A673 (cell line): ENCODE data around the gene FOXN3. TPM values are rescaled to one million over a fixed set of nuclear protein-coding genes. Genes with fewer than 3 reads are reported as not detected.

Experiments
- BruUV-seq: library from RNA; stranded (reverse); fragments of 400-500 nt; replicated peaks from 2 replicates; lab custom pipeline; 2021; lab: Mats Ljungman, UMichigan
- CTCF ChIA-PET: fragments of 300-600 bp; sonication (Branson Sonifier 250); formaldehyde crosslinking; loops from one replicate; lab custom pipeline; 2022; ENCODE audit warnings: antibody characterized with exemption; lab: Charles Lee
- POLR2A ChIA-PET: fragments of 300-600 bp; sonication (Branson Sonifier 250); formaldehyde crosslinking; loops from one replicate; lab custom pipeline; 2022; ENCODE audit warnings: antibody characterized with exemption; ENCODE audit not compliant: low non-redundant PET; lab: Charles Lee
- DNase-seq: peaks from one replicate; pipeline ENCODE4 v3.0.0-alpha.2; 2015; ENCODE audit warnings: low spot score
- H3K27ac ChIP-seq: fragments of 200-600 bp; sonication (generic); 2 replicates; pipeline ENCODE4 v1.5.1; 2016; ENCODE audit warnings: mixed run types, low read depth, mild to moderate bottlenecking, mixed read lengths, antibody characterized with exemption, low read length; ENCODE audit not compliant: poor library complexity, severe bottlenecking
- H3K27me3 ChIP-seq: fragments of 200-600 bp; sonication (generic); replicated peaks from 2 replicates; pipeline ENCODE4 v1.6.1; 2017; ENCODE audit warnings: mixed run types, low read depth, mild to moderate bottlenecking, mixed read lengths, antibody characterized with exemption, low read length; ENCODE audit not compliant: insufficient read depth, poor library complexity
- H3K36me3 ChIP-seq: fragments of 200-600 bp; sonication (generic); 2 replicates; pipeline ENCODE4 v1.6.1; 2016; ENCODE audit warnings: mixed run types, mild to moderate bottlenecking, mixed read lengths, antibody characterized with exemption, low read length; ENCODE audit not compliant: insufficient read depth, poor library complexity, severe bottlenecking
- H3K4me1 ChIP-seq: fragments of 200-600 bp; sonication (generic); 2 replicates; pipeline ENCODE4 v1.6.1; 2017; ENCODE audit warnings: mixed run types, mild to moderate bottlenecking, mixed read lengths, antibody characterized with exemption, low read length; ENCODE audit not compliant: insufficient read depth, poor library complexity, severe bottlenecking
- H3K4me3 ChIP-seq: fragments of 200-600 bp; sonication (generic); 2 replicates; pipeline ENCODE4 v1.5.1; 2016; ENCODE audit warnings: low read depth, mixed run types, mild to moderate bottlenecking, mixed read lengths, low read length; ENCODE audit not compliant: poor library complexity, severe bottlenecking
- H3K9me3 ChIP-seq: fragments of 200-600 bp; sonication (generic); 2 replicates; pipeline ENCODE4 v1.6.1; 2016; ENCODE audit warnings: mixed run types, low read depth, mild to moderate bottlenecking, mixed read lengths, antibody characterized with exemption, low read length; ENCODE audit not compliant: poor library complexity, severe bottlenecking
- CTCF ChIP-seq: fragments of 300-800, 200-600 bp; sonication (generic); conservative IDR thresholded peaks from 2 replicates; pipeline ENCODE4 v1.5.1; 2017; ENCODE audit warnings: low read depth, mild to moderate bottlenecking, antibody characterized with exemption, low read length, moderate library complexity, mixed read lengths
- EZH2 ChIP-seq: fragments of 200-600 bp; sonication (generic); IDR thresholded peaks from 2 replicates; pipeline ENCODE4 v1.6.1; 2017; ENCODE audit warnings: borderline replicate concordance, low read depth, mild to moderate bottlenecking, mixed read lengths, antibody characterized with exemption, low read length; ENCODE audit not compliant: poor library complexity, severe bottlenecking
- intact Hi-C: fragments of 100-400 bp; cut with micrococcal nuclease; formaldehyde crosslinking; loops from one replicate; pipeline ENCODE4 v1.10.0; 2022; ENCODE audit not compliant: unreplicated experiment
- total RNA-seq: library from RNA; stranded (reverse); gene quantifications from 2 replicates; pipeline ENCODE4 v1.2.3, GENCODE V29; 2021

FOXN3 gene
- total RNA-seq, 1 experiment from 2014 or later = 15.3 TPM

DNA sequence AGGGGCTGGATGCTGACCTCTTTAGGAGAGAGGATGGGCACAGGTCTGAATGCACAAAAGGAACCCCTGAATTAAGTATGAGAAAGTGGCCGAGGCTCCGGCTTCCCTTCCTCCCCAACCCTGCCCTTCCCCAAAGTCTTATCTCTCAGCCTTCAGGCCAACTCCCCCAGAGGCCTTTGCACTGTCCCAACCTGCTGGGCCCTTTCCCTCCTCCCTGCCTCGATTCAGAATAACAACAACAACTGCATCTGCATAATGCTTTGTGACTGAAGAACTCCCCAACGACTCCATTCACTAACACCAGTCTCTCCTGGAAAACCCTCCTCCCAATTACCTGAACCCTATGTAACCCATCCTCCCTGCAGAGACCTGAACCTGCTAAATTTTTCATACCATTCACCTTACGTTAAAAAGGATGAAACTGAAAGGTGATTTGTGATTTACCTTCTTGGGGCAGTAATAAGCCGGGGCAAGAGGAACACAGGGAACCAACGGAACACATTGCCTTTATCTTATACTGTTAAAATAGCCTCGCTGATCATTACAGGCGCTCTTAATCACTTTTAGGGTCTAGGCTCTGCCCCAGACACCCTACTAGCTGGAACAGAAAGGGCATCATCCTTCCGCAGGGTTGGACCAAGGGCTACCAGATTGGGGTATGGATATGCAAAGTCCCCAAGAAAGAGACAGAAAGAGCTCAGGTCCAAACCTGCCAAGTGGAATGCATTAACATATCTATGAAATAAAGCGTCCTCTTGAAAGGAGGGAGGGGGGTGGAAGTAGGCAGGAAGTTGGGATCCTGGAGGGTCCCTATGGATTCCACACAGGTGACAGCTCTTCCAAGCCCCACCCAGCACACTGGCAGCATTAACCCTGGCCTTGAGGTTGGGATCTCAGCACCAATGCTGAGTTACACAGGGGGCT, 24.2 kb upstream of the FOXN3 start:
- no TSS peak for BruUV-seq
- Histone ChIP-seq H3K27ac (no peak overlapping the region), H3K27me3 (no peaks in the 10 kb centered on the region), H3K4me1 (no peaks in the 10 kb centered on the region), H3K36me3 (no peaks in the 10 kb centered on the region), H3K9me3 (no peaks in the 10 kb centered on the region), H3K4me3 (no peak overlapping the region)
- no peak for DNase-seq
- no peak for TF ChIP-seq CTCF
- TF ChIP-seq EZH2 = no peak
- intact Hi-C loops = no loop called here
- CTCF ChIA-PET = no interaction called here
- POLR2A ChIA-PET = no interaction called here

GRCh38 chr14:89435892-89436656, 19.0 kb upstream of the FOXN3 start:
- no peak for DNase-seq
- H3K4me3 ChIP-seq = no peak overlapping the region
- CTCF ChIA-PET = no interaction called here
- H3K27ac ChIP-seq = no peak overlapping the region
- no TSS peak for BruUV-seq
- intact Hi-C loops = no loop called here
- H3K4me1 ChIP-seq = no peaks in the 10 kb centered on the region
- TF ChIP-seq CTCF = no peak
- TF ChIP-seq EZH2 = no peak
- no peaks in the 10 kb centered on the region for H3K36me3 ChIP-seq
- no peaks in the 10 kb centered on the region for H3K9me3 ChIP-seq
- no peaks in the 10 kb centered on the region for H3K27me3 ChIP-seq
- POLR2A ChIA-PET = no interaction called here

GRCh38 chr14:89435492-89435891, 18.5 kb upstream of the FOXN3 start:
- intact Hi-C loops = no loop called here
- Histone ChIP-seq H3K27me3 (no peaks in the 10 kb centered on the region), H3K4me3 (no peak overlapping the region), H3K27ac (no peak overlapping the region), H3K36me3 (no peaks in the 10 kb centered on the region), H3K4me1 (no peaks in the 10 kb centered on the region), H3K9me3 (no peaks in the 10 kb centered on the region)
- ChIA-PET POLR2A (no interaction called here), CTCF (no interaction called here)
- BruUV-seq = no TSS peak
- no peak for DNase-seq
- no peak for TF ChIP-seq CTCF
- no peak for TF ChIP-seq EZH2
